ENCODE results near the gene CORO2B. TPM values are rescaled to one million over a fixed set of nuclear protein-coding genes. Genes with fewer than 3 reads are reported as not detected.

CORO2B gene
- total and polyA plus RNA-seq, 2 of the 13 experiments (the other 11 are each of a cell fraction or from before 2014, with no cell fraction given): 0.35 to 0.63 TPM

DNA sequence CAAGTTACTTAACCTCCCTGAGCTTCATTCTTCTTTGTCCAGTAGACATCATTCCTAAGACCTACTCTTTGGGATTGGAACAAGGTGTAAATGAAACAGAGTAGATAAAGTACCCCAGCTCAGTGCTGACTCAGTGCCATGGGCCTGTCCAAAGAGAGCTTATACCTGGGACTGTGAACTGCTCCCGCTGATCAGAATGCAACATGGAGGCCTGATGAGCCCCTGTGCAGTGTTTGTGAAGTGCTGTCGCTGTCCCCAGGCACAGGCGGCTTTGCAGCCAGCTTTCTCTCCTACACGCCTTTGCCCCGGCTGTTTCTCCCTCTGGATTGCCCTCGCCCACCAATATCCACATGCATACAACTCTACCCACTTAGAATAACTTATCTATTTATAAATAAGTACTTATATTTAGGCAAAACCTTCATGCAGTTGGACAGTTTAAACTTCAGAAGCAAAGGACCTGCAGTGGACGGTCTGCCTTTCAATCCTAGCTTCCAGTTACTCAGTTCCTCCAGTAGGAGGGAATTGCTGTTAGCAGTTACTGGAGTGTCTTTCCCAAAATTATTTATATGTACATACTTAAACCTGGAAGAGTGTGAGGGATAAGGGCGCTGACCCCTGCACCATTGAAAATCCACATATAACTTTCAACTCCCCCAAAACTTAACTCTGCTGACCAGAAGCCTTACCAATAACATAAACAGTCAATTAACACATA, 80.0 kb downstream of the CORO2B start:
- ChIA-PET CTCF (ENCODE audit: low intra/inter-chr PET ratio, low total read pairs) (no interaction called here), POLR2A (no interaction called here)
- Histone ChIP-seq H3K79me2 (ENCODE audit: insufficient read depth, low read length) (no peaks in the 10 kb centered on the region), H3K27me3 (ENCODE audit: control insufficient read depth in 1 of 2, insufficient read depth in 2 of 2, low read length in 2 of 2) (0 out of 5 replicates have a peak, but pooled peaks cover 0 to 4% of the 10 kb centered on the region in 2 experiments), H3K4me2 (ENCODE audit: low read depth, low read length) (no peak overlapping the region), H2AFZ (ENCODE audit: low read length) (no peak overlapping the region), H3K4me1 (ENCODE audit: insufficient read depth, low read length) (no peaks in the 10 kb centered on the region), H3K9me3 (ENCODE audit: low read length) (no peaks in the 10 kb centered on the region), H3K4me3 (replicated peaks in 1 of 3; ENCODE audit: insufficient read depth in 1 of 3, low read depth in 2 of 3, low read length in 3 of 3) (no peak overlapping the region), H3K9ac (ENCODE audit: insufficient read depth, low read depth, low read length) (no peak overlapping the region), H3K27ac (ENCODE audit: extremely low read length, insufficient read depth, low read length) (no peak overlapping the region), H4K20me1 (ENCODE audit: insufficient read depth, low read length) (no peaks in the 10 kb centered on the region), H3K36me3 (replicated peaks in 1 of 2; ENCODE audit: control insufficient read depth in 1 of 2, insufficient read depth in 2 of 2, low read length in 2 of 2) (no peaks in the 10 kb centered on the region)
- DNase-seq (ENCODE audit: low spot score) (no peak), ATAC-seq (no peak), FAIRE-seq (no peak)
- in situ Hi-C loops (cut with HindIII; ENCODE audit: extremely low pct_ligation_motif_present, low pct_unique_long_range_greater_than_20kb): no loop called here
- BruUV-seq (replicated peaks): no TSS peak
- TF ChIP-seq KLF9 (CRISPR knock-in tag; IDR thresholded peaks at IDR 0.05; ENCODE audit: low read depth) (no peak), ZBTB43 (CRISPR knock-in tag; conservative IDR thresholded peaks at IDR 0.05) (no peak), ETV5 (CRISPR knock-in tag; IDR thresholded peaks at IDR 0.05; ENCODE audit: borderline replicate concordance) (no peak), ZNF7 (CRISPR knock-in tag; IDR thresholded peaks at IDR 0.05) (no peak), ZFYVE20 (CRISPR knock-in tag; IDR thresholded peaks at IDR 0.05; ENCODE audit: borderline replicate concordance, low read depth) (no peak), ZSCAN20 (CRISPR knock-in tag; IDR thresholded peaks at IDR 0.05; ENCODE audit: borderline replicate concordance) (no peak), ZNF230 (CRISPR knock-in tag; IDR thresholded peaks at IDR 0.05) (no peak), ZNF792 (CRISPR knock-in tag; IDR thresholded peaks at IDR 0.05) (no peak), IKZF4 (CRISPR knock-in tag; IDR thresholded peaks at IDR 0.05; ENCODE audit: borderline replicate concordance, low read depth, not compliant biosample characterization) (no peak), ZKSCAN1 (IDR thresholded peaks at IDR 0.05; ENCODE audit: low read length) (no peak)
- 21% methylated on average over 8 of the region's 8 CpGs for WGBS (ENCODE audit: low lambda C conversion rate)
- intact Hi-C loops (cut with micrococcal nuclease; ENCODE audit: unreplicated experiment): no loop called here

All from HepG2 (cell line).